Psoas muscle (tissue), 8 donors: ENCODE data around the gene CDH4. TPM values are rescaled to one million over a fixed set of nuclear protein-coding genes. Genes with fewer than 3 reads are reported as not detected.

ENCODE experiments used
- ATAC-seq, 4 donors: fragments of 200-7000 bp; cut with Tn5 transposase; one replicate each; pipeline ENCODE4 v1.9.1; 2020; ENCODE audit warnings: moderate library complexity in 3 of 4, mild to moderate bottlenecking in 2 of 4
- DNase-seq, 2 donors: peaks; one replicate each; pipeline ENCODE4 v3.0.0-alpha.2; 2020
- H3K27ac ChIP-seq: fragments of 200-600 bp; one replicate; pipeline ENCODE4 v1.8.0; 2022
- H3K27me3 ChIP-seq, 3 donors: fragments of 200-600 bp in 1 of 3; one replicate each; pipeline versions ENCODE4 v1.6.1 to v1.8.0; 2013 to 2022; ENCODE audit warnings: low read length in 2 of 3, mild to moderate bottlenecking in 2 of 3, moderate library complexity in 1 of 3; ENCODE audit not compliant: insufficient read depth in 3 of 3
- H3K36me3 ChIP-seq, 2 donors: fragments of 200-600 bp in 1 of 2; one replicate each; pipeline versions ENCODE4 v1.6.1 to v1.8.0; 2013 to 2022; ENCODE audit warnings: low read depth in 1 of 2, mild to moderate bottlenecking in 1 of 2, moderate library complexity in 1 of 2; ENCODE audit not compliant: insufficient read depth in 1 of 2
- H3K4me1 ChIP-seq: fragments of 200-600 bp; one replicate; pipeline ENCODE4 v1.8.0; 2022
- H3K4me3 ChIP-seq: fragments of 200-600 bp; one replicate; pipeline ENCODE4 v1.8.0; 2022; ENCODE audit warnings: mild to moderate bottlenecking
- H3K9me3 ChIP-seq: fragments of 200-600 bp; one replicate; pipeline ENCODE4 v1.8.0; 2022
- WGBS, 3 donors: extraction: QIAGEN DNeasy Blood & Tissue Kit; methylation state at CpG; one replicate each; pipeline versions ENCODE4 v1.1.6 to v1.1.7; 2013; 5-methylcytosine and 5-hydroxymethylcytosine counted together
- intact Hi-C, 2 donors: fragments of 100-400 bp; cut with DNase I; formaldehyde crosslinking; loops; one replicate each; pipeline versions ENCODE4 v1.11.0 to v1.14.2; 2022
- polyA plus RNA-seq, 3 donors: library from polyadenylated mRNA; stranded (reverse); fragments of 200-250 nt; gene quantifications; one replicate each; pipeline ENCODE4 v1.2.3, GENCODE V29; 2013
- total RNA-seq, 4 donors: library from RNA; stranded (reverse); fragmentation: NEBNext Ultra II Directional in 2 of 4; extraction: Animal tissue kit (Norgen Biotek cat#: 25700) in 2 of 4; gene quantifications; one replicate each; pipeline versions ENCODE4 v1.2.1 to v1.2.4, GENCODE V29; 2021 to 2023
- TF ChIP-seq, protein P1 (sequence below): fragments of 200-600 bp; IDR thresholded peaks from one replicate; pipeline ENCODE4 v1.8.0; 2022; ENCODE audit warnings: antibody characterized with exemption
- donor health status: healthy with polysubstance abuse.
- donor health status: DM: no; HTN: no; CAD: no; lungs with moderate emphysema.
- donor health status: Bipolar disorder and iron deficiency.
- donor health status: healthy.
- donor health status: DM: yes; HTN: yes; CAD: no.
- donor health status: DM: no; HTN: no; CAD: no.
- donor health status: DM: no; HTN: no; CAD: no.
- donor health status: DM: yes; HTN: yes; CAD: no.

The CDH4 gene
- total and polyA plus RNA-seq, 7 donors, result 0.26 to 1.0 (median 0.34) TPM

DNA sequence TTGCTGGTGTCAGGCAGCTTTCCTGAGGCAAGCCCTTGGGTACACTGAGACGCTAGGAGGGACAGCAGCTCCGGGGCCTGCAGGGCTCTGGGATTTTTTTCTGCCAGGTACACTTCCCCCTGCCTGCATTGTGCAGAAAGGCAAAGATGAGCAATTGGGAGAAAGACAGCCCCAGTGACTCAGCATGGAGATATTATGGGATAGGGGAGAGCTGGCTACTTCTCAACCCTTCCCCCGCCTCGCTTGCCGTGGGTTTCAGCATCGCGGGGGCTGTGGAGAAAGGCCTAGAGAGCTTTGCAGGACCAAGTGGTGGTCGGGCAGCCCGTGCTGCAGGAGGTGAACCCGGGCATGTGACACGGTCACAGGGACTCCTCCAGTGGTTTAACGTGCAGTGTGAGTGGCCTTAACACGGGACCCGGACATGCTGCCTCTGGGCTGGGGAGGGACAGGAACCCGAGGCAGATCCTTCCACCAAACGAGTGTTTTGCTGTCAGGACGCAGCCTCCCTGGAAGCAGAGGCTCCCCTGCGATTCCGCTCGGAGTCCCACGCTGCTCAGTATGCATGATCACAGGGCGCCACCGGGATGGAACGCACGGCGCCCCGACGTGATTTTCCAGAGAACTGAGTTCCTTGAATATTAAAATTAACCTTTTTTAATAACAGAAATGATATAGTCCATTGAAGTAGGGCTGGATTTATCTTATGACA, 139.9 kb downstream of the CDH4 start:
- intact Hi-C loops, result no loop called here
- 73 to 81% (median 77%) methylated on average over 28 of the region's 28 CpGs for WGBS, 3 donors
- no peaks in the 10 kb centered on the region for H3K36me3 ChIP-seq
- H3K27me3 ChIP-seq, result no peaks in the 10 kb centered on the region
- TF ChIP-seq, protein P1, sequence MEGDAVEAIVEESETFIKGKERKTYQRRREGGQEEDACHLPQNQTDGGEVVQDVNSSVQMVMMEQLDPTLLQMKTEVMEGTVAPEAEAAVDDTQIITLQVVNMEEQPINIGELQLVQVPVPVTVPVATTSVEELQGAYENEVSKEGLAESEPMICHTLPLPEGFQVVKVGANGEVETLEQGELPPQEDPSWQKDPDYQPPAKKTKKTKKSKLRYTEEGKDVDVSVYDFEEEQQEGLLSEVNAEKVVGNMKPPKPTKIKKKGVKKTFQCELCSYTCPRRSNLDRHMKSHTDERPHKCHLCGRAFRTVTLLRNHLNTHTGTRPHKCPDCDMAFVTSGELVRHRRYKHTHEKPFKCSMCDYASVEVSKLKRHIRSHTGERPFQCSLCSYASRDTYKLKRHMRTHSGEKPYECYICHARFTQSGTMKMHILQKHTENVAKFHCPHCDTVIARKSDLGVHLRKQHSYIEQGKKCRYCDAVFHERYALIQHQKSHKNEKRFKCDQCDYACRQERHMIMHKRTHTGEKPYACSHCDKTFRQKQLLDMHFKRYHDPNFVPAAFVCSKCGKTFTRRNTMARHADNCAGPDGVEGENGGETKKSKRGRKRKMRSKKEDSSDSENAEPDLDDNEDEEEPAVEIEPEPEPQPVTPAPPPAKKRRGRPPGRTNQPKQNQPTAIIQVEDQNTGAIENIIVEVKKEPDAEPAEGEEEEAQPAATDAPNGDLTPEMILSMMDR, result no peak
- no peak overlapping the region for H3K4me3 ChIP-seq
- no peak overlapping the region for H3K27ac ChIP-seq
- no peaks in the 10 kb centered on the region for H3K4me1 ChIP-seq
- no peak for ATAC-seq
- DNase-seq, result no peak
- H3K9me3 ChIP-seq, result no peaks in the 10 kb centered on the region

DNA sequence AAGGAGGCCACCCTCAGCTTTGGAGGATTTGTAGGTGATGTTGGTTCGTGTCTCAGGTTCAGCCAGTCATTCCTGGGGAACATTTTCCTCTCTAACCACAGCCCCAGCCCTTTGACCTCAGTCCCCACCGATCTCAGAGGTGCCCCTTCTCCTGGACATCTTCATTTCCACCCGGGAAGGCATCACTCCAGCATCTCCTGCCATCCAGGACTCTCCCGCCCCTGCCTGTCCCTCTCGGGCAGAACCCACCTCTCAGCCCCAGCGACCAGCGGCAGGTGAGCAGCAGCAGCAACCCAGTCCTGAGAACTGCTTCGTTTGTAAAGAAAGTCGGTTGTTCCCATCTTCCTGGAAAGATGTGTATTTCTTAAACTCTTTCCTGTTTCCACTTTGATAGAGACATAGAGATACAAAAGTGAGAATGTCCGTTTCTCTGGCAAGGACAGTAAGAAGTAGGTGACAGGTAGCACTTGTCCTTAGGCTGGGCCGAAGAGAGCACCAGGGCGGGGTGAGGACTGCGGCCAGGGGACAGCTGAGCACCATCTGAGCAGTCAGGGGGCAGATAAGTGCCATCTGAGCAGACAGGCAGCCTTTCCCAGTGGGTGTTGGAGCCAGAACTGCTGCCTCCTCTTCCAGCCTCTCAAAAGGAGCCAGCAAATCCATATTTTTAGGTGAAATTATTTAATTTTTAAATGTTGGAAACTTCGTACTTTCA, 142.2 kb downstream of the CDH4 start:
- Histone ChIP-seq H3K4me3 (no peak overlapping the region), H3K36me3 (no peaks in the 10 kb centered on the region), H3K27ac (no peak overlapping the region), H3K27me3 (no peaks in the 10 kb centered on the region), H3K4me1 (no peaks in the 10 kb centered on the region), H3K9me3 (no peaks in the 10 kb centered on the region)
- DNase-seq, result no peak
- TF ChIP-seq, protein P1, result no peak
- ATAC-seq, result no peak
- 81 to 86% (median 83%) methylated on average over 14 of the region's 14 CpGs for WGBS, 3 donors
- intact Hi-C loops, result no loop called here

DNA sequence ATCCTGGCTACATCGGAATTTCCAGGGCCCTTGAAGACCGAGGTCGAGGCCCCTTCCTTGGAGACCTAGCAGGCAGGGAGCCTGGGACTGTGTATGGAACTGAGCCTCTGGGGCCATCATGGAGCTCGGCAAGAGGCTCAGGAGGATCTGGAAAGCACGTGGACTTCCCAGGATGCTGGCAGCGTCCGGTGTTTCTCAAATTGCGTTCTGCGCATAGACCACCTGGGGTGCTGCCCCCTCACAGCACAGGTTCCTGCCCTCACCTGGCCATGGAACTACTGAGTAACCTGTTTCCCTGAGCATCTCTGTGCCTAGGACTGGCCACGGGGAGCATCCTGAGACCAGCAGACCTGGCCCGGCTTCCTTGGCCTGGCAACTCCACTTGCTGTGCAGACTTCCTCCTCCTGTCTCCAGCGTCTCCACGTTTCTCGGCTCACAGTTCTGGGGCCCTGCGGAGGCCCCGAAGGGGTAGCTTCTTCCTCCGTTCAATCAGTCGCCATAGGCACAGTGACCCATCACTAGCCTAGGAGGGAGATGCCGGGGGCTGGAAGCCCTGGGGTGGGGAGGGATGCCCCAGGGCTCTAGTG, 144.3 kb downstream of the CDH4 start:
- Histone ChIP-seq H3K27ac (no peak overlapping the region), H3K9me3 (no peaks in the 10 kb centered on the region), H3K4me1 (no peaks in the 10 kb centered on the region), H3K36me3 (no peaks in the 10 kb centered on the region), H3K27me3 (no peaks in the 10 kb centered on the region), H3K4me3 (no peak overlapping the region)
- TF ChIP-seq, protein P1, result no peak
- intact Hi-C loops, result no loop called here
- WGBS, 3 donors, result 84 to 93% (median 87%) methylated on average over 19 of the region's 19 CpGs
- ATAC-seq (no peak), DNase-seq (no peak)

DNA sequence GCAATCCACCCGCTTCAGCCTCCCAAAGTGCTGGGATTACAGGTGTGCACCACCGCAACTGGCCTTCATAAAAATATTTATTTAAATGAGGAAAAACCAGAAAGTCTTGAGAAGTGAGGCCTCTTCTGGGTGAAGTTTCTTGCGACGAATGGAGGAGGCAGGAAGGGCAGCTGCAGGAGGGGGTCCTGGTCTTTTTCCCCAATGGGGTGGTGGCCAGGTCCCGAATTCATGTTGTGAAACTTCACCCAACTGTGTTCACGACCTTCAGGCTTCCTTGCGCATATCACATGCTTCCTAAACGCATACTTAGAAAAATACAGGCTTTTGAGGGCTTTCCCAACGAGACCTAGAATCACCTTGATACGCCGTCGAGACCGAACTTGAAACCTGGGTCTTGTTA, 145.1 kb downstream of the CDH4 start:
- TF ChIP-seq, protein P1, result no peak
- intact Hi-C loops, result no loop called here
- no peaks in the 10 kb centered on the region for H3K36me3 ChIP-seq
- H3K27me3 ChIP-seq, result no peaks in the 10 kb centered on the region
- no peak for DNase-seq
- H3K4me3 ChIP-seq, result no peak overlapping the region
- no peaks in the 10 kb centered on the region for H3K9me3 ChIP-seq
- WGBS, 3 donors, result 90 to 95% (median 94%) methylated on average over 13 of the region's 13 CpGs
- no peak overlapping the region for H3K27ac ChIP-seq
- H3K4me1 ChIP-seq, result no peaks in the 10 kb centered on the region
- no peak for ATAC-seq
